ENCODE data around the gene ADCY4. TPM values are rescaled to one million over a fixed set of nuclear protein-coding genes. Genes with fewer than 3 reads are reported as not detected.

ADCY4 gene
- total and polyA plus RNA-seq, 2 of the 13 experiments (the other 11 are each of a cell fraction or from before 2014, with no cell fraction given): 0.03 TPM; not detected in 1

DNA sequence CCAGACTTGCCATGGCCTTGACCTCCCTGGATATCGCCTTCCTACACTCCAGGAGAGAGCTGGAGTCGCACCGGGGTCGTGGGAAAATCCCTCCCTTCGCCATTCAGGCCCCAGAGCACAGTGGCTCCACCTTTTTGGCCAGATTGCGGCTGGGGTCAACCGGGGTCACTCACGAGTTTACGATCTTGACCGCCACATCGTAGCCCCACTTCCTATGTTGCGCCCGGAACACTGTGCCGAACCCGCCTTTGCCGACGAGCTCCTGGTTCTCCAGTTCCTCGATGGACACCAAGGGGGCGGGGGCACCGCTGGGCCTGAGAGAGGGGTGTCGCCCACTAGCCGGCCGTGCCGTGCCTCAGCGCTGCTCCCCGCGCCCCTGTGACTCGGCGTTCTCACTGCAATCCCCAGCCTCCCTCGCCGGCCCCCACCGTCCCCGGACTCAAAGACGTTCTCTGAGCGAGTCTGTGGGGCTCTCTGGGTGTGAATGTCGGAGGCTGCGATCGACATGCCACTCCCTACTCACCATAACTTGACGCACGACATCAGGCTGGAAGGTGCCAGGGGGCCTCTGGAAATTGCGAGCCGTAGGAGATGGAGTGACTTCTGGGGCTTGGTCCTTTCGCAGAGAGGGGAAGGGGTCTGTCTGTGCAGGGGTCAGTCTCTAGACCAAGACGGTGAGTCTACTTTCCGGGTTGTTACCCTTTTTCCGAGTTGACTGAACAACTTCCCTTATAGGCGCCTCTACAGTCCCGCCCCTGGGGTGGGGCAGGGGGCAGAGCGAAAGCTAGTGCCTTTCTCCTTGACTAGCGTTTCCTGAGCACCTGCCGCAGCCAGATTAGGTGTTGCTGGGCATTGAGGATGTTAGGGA lies 4.6 kb upstream of the ADCY4 start, which contains the start of gene RIPK3:
Gene RIPK3, minus strand, starts transcription at position 708 of the 868 bp plus-strand sequence. Its CDS starts 165 bp downstream, at position 543.
- Histone ChIP-seq H2AFZ (ENCODE audit: low read length) (no peak within 1 kb of the TSS), H4K20me1 (ENCODE audit: insufficient read depth, low read length) (no peaks in the 10 kb centered on the region), H3K9me3 (ENCODE audit: low read length) (no peaks in the 10 kb centered on the region), H3K27ac (ENCODE audit: extremely low read length, insufficient read depth, low read length) (no peak within 1 kb of the TSS), H3K9ac (ENCODE audit: insufficient read depth, low read depth, low read length) (no peak within 1 kb of the TSS), H3K79me2 (ENCODE audit: insufficient read depth, low read length) (no peaks in the 10 kb centered on the region), H3K4me1 (ENCODE audit: insufficient read depth, low read length) (peaks cover 20% of the 10 kb centered on the region), H3K4me3 (replicated peaks in 1 of 3; ENCODE audit: insufficient read depth in 1 of 3, low read depth in 2 of 3, low read length in 3 of 3) (no peak within 1 kb of the TSS), H3K4me2 (ENCODE audit: low read depth, low read length) (no peak within 1 kb of the TSS), H3K27me3 (ENCODE audit: control insufficient read depth in 1 of 2, insufficient read depth in 2 of 2, low read length in 2 of 2) (peaks cover 8 to 57% of the 10 kb centered on the region in 2 experiments; a peak in 4 of 5 replicates), H3K36me3 (replicated peaks in 1 of 2; ENCODE audit: control insufficient read depth in 1 of 2, insufficient read depth in 2 of 2, low read length in 2 of 2) (no peaks in the 10 kb centered on the region)
- TF ChIP-seq ELF1 (CRISPR knock-in tag; IDR thresholded peaks at IDR 0.05) (no peak), ZNF280B (CRISPR knock-in tag; IDR thresholded peaks at IDR 0.05; ENCODE audit: borderline replicate concordance) (peak; percentile 82; the same call in 1 of the 2 replicates), WIZ (CRISPR knock-in tag; IDR thresholded peaks at IDR 0.05) (0 out of 2 replicates have a peak, but pooled peaks have one; percentile 28), ZNF407 (CRISPR knock-in tag; IDR thresholded peaks at IDR 0.05; ENCODE audit: not compliant biosample characterization) (peak; percentile 78)
- 72% methylated on average over 51 of the region's 51 CpGs for WGBS (ENCODE audit: low lambda C conversion rate)
- CTCF ChIA-PET (ENCODE audit: low intra/inter-chr PET ratio, low total read pairs): no interaction called here
- POLR2A ChIA-PET: interaction anchor here (0.7 to 1.3 kb wide), 3 partner anchors 91 to 226 kb away, joined by 3 to 5 read pairs (median 4); partner anchors contain the start of gene KHNYN
- intact Hi-C loops (cut with micrococcal nuclease; ENCODE audit: unreplicated experiment): no loop called here
- no peak for FAIRE-seq
- no peak for DNase-seq (ENCODE audit: low spot score)
- in situ Hi-C loops (cut with HindIII; ENCODE audit: extremely low pct_ligation_motif_present, low pct_unique_long_range_greater_than_20kb): no loop called here
- ATAC-seq: no peak
- BruUV-seq (replicated peaks): no TSS peak

Measured in HepG2 (cell line).